Uterus (tissue), 2 donors: ENCODE measurements around the gene RAB10.

Source experiments
- CTCF ChIP-seq, 4 experiments: fragments of 200-600 bp in 2 of 4; fragments of 450-650 bp in 2 of 4; sonication (generic) in 2 of 4; IDR thresholded peaks; one replicate each; pipeline ENCODE4 v1.5.1; 2016 to 2019; ENCODE audit warnings: antibody characterized with exemption in 4 of 4, mild to moderate bottlenecking in 2 of 4, moderate library complexity in 1 of 4
- POLR2A ChIP-seq, 2 donors: fragments of 450-650 bp; IDR thresholded peaks; one replicate each; pipeline ENCODE4 v1.6.1; 2016; ENCODE audit warnings: antibody characterized with exemption in 2 of 2, mild to moderate bottlenecking in 1 of 2, moderate library complexity in 1 of 2

GRCh38 chr2:26043862-26044696, 10.2 kb downstream of the RAB10 start:
- no peak for TF ChIP-seq CTCF (IDR thresholded peaks at IDR 0.05)
- TF ChIP-seq POLR2A (IDR thresholded peaks at IDR 0.05): no peak
